ENCODE data around the gene TBX18.

DNA sequence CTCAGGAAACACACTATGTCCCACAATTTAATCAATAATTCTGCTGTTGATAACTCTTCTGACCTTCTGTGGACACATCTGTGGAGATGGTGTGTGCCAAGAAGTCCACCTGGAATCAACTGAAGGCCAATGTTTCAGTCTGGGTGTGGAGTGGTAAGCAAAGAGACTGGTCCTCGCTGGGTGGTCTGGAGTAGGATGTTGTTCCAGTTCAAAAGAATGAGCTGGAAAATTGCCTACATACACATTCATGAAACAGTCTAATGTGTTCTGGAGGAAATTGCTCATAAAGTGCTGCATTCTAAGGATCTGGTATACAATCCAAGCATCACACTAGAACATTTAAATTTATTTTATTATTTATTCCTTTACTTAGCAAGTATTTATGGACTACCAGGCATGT is 33.9 kb upstream of the TBX18 start:
- TF ChIP-seq YY1 (IDR thresholded peaks at IDR 0.05; ENCODE audit: insufficient read depth, insufficient read length) (no peak), ZNF274 (IDR thresholded peaks at IDR 0.05; ENCODE audit: low read depth, low read length) (no peak), SUZ12 (IDR thresholded peaks at IDR 0.05; ENCODE audit: extremely low read depth, insufficient read depth, insufficient read length) (no peak)
